IMR-90 (cell line): Measurements from ENCODE around the gene P2RX3. TPM values are rescaled to one million over a fixed set of nuclear protein-coding genes. Genes with fewer than 3 reads are reported as not detected.

Source experiments
- ATAC-seq: fragments of 200-7000 bp; cut with Tn5 transposase; 2 replicates; pipeline ENCODE4 v1.9.1; 2020; ENCODE audit warnings: low read depth, mild to moderate bottlenecking, moderate library complexity
- BruUV-seq: library from RNA; stranded (reverse); fragments of 400-500 nt; replicated peaks from 2 replicates; lab custom pipeline; 2021; lab: Mats Ljungman, UMichigan
- CTCF ChIA-PET: fragments of 300-600 bp; formaldehyde crosslinking; extraction: SDS; loops from one replicate; lab custom pipeline; 2021; ENCODE audit warnings: antibody characterized with exemption; lab: Yijun Ruan, JAX
- POLR2A ChIA-PET: fragments of 300-600 bp; sonication (Branson Sonifier 250); formaldehyde crosslinking; loops from one replicate; lab custom pipeline; 2022; ENCODE audit warnings: antibody characterized with exemption; ENCODE audit not compliant: unreplicated experiment; lab: Charles Lee
- DNase-seq: peaks from one replicate; pipeline ENCODE4 v3.0.0; 2013
- H2AFZ ChIP-seq: replicated peaks from 2 replicates; pipeline ENCODE3; 2013; ENCODE audit warnings: low read length, mild to moderate bottlenecking; ENCODE audit not compliant: poor library complexity
- H2AK5ac ChIP-seq: 2 replicates; pipeline ENCODE4 v1.6.1; 2013; ENCODE audit warnings: low read depth, low read length, inconsistent platforms
- H2AK9ac ChIP-seq: replicated peaks from 2 replicates; pipeline ENCODE3; 2013; ENCODE audit warnings: mild to moderate bottlenecking, low read depth, low read length, moderate library complexity; ENCODE audit not compliant: poor library complexity
- H2BK120ac ChIP-seq: 2 replicates; pipeline ENCODE4 v1.6.1; 2013; ENCODE audit warnings: low read depth, low read length, inconsistent platforms
- H2BK15ac ChIP-seq: 3 replicates; pipeline ENCODE4 v1.6.1; 2013; ENCODE audit warnings: low read depth, low read length, inconsistent platforms
- H2BK20ac ChIP-seq: 2 replicates; pipeline ENCODE4 v1.6.1; 2013; ENCODE audit warnings: low read depth, mild to moderate bottlenecking, inconsistent platforms, low read length, moderate library complexity
- H2BK5ac ChIP-seq: 2 replicates; pipeline ENCODE4 v1.6.1; 2013; ENCODE audit warnings: mild to moderate bottlenecking, low read depth, low read length, inconsistent platforms; ENCODE audit not compliant: poor library complexity, severe bottlenecking
- H3K14ac ChIP-seq: replicated peaks from 2 replicates; pipeline ENCODE4 v1.6.1; 2013; ENCODE audit warnings: low read depth, low read length, inconsistent platforms
- H3K18ac ChIP-seq: 2 replicates; pipeline ENCODE4 v1.6.1; 2013; ENCODE audit warnings: low read depth, low read length, control low read depth
- H3K23ac ChIP-seq: 2 replicates; pipeline ENCODE4 v1.6.1; 2013; ENCODE audit warnings: low read depth, low read length, inconsistent platforms
- H3K27ac ChIP-seq: 2 replicates; pipeline ENCODE4 v1.5.1; 2013; ENCODE audit warnings: mild to moderate bottlenecking, control low read depth, low read length; ENCODE audit not compliant: insufficient read depth
- H3K27me3 ChIP-seq: 2 replicates; pipeline ENCODE4 v1.6.1; 2013; ENCODE audit warnings: low read length; ENCODE audit not compliant: control insufficient read depth, insufficient read depth
- H3K36me3 ChIP-seq: 2 replicates; pipeline ENCODE4 v1.6.1; 2013; ENCODE audit warnings: low read length, mixed read lengths; ENCODE audit not compliant: control insufficient read depth, insufficient read depth
- H3K4ac ChIP-seq: 2 replicates; pipeline ENCODE4 v1.6.1; 2013; ENCODE audit warnings: low read depth, low read length, inconsistent platforms
- H3K4me1 ChIP-seq: 2 replicates; pipeline ENCODE4 v1.6.1; 2013; ENCODE audit warnings: low read length, mixed read lengths; ENCODE audit not compliant: control insufficient read depth, insufficient read depth
- H3K4me2 ChIP-seq: 2 replicates; pipeline ENCODE4 v1.6.1; 2013; ENCODE audit warnings: low read depth, mild to moderate bottlenecking, control low read depth, low read length, moderate library complexity
- H3K4me3 ChIP-seq: 2 replicates; pipeline ENCODE4 v1.5.1; 2013; ENCODE audit warnings: low read depth, mild to moderate bottlenecking, control low read depth, low read length, moderate library complexity; ENCODE audit not compliant: insufficient read depth
- H3K56ac ChIP-seq: 2 replicates; pipeline ENCODE4 v1.6.1; 2013; ENCODE audit warnings: low read length, inconsistent platforms; ENCODE audit not compliant: insufficient read depth; ENCODE audit errors: extremely low read depth
- H3K79me1 ChIP-seq, 2 experiments: 2 replicates each; pipeline ENCODE4 v1.6.1; 2013; ENCODE audit warnings: low read length in 2 of 2, inconsistent platforms in 1 of 2, low read depth in 1 of 2
- H3K9ac ChIP-seq: 2 replicates; pipeline ENCODE4 v1.6.1; 2013; ENCODE audit warnings: low read depth, low read length, control low read depth
- H3K9me1 ChIP-seq: 2 replicates; pipeline ENCODE4 v1.6.1; 2013; ENCODE audit warnings: low read length, inconsistent platforms; ENCODE audit not compliant: insufficient read depth
- H3K9me3 ChIP-seq: 2 replicates; pipeline ENCODE4 v1.6.1; 2013; ENCODE audit warnings: low read length; ENCODE audit not compliant: control insufficient read depth, insufficient read depth
- H4K20me1 ChIP-seq: 2 replicates; pipeline ENCODE4 v1.6.1; 2013; ENCODE audit warnings: low read length, inconsistent platforms; ENCODE audit not compliant: insufficient read depth
- H4K5ac ChIP-seq: 2 replicates; pipeline ENCODE4 v1.6.1; 2013; ENCODE audit warnings: mild to moderate bottlenecking, low read depth, low read length, control low read depth
- H4K8ac ChIP-seq, 2 experiments: 2 replicates each; pipeline ENCODE4 v1.6.1; 2013; ENCODE audit warnings: low read depth in 2 of 2, low read length in 2 of 2, control low read depth in 1 of 2, inconsistent platforms in 1 of 2
- H4K91ac ChIP-seq: 2 replicates; pipeline ENCODE4 v1.6.1; 2013; ENCODE audit warnings: low read depth, low read length, inconsistent platforms; ENCODE audit not compliant: insufficient read depth
- RCOR1 ChIP-seq: IDR thresholded peaks from 2 replicates; pipeline ENCODE4 v1.6.1; 2012; ENCODE audit warnings: mild to moderate bottlenecking, low read length, improper control_type of control experiment; ENCODE audit not compliant: insufficient replicate concordance
- WGBS, 2 experiments: methylation state at CpG; one replicate each; pipeline versions ENCODE4 v1.1.5 to v1.1.7; 2013; ENCODE audit warnings: missing lambda C conversion rate in 2 of 2; ENCODE audit not compliant: insufficient read length in 1 of 2; ENCODE audit errors: extremely low coverage in 2 of 2; 5-methylcytosine and 5-hydroxymethylcytosine counted together
- dilution Hi-C: fragments of 300-500 bp; cut with HindIII; formaldehyde crosslinking; loops from one replicate; pipeline ENCODE4 v1.14.3; 2018; ENCODE audit warnings: low sequenced_read_pairs; ENCODE audit not compliant: unreplicated experiment
- in situ Hi-C: fragments of 300-500 bp; cut with MboI; formaldehyde crosslinking; loops from 3 replicates; pipeline ENCODE4 v1.14.3; 2019; ENCODE audit warnings: low sequenced_read_pairs, inconsistent platforms, mixed read lengths
- intact Hi-C: fragments of 100-400 bp; cut with micrococcal nuclease; formaldehyde crosslinking; loops from 2 replicates; pipeline ENCODE4 v1.10.0; 2022
- polyA plus RNA-seq, 3 experiments: library from polyadenylated mRNA; depleted of rRNA; stranded (reverse); fragments of >200 nt; gene quantifications; 2 replicates each; pipeline ENCODE4 v1.2.3, GENCODE V29; 2012; ENCODE audit warnings: low replicate concordance in 1 of 3
- total RNA-seq: library from RNA; depleted of rRNA; stranded (reverse); fragments of >200 nt; gene quantifications from 2 replicates; pipeline ENCODE4 v1.2.3, GENCODE V29; 2012
- TF ChIP-seq, protein P1 (sequence below): conservative IDR thresholded peaks from 2 replicates; pipeline ENCODE4 v1.5.1; 2012; ENCODE audit warnings: mild to moderate bottlenecking, low read depth, low read length, improper control_type of control experiment

The P2RX3 gene
- total and polyA plus RNA-seq, 2 of the 4 experiments (the other 2 are of a cell fraction), result not detected

DNA sequence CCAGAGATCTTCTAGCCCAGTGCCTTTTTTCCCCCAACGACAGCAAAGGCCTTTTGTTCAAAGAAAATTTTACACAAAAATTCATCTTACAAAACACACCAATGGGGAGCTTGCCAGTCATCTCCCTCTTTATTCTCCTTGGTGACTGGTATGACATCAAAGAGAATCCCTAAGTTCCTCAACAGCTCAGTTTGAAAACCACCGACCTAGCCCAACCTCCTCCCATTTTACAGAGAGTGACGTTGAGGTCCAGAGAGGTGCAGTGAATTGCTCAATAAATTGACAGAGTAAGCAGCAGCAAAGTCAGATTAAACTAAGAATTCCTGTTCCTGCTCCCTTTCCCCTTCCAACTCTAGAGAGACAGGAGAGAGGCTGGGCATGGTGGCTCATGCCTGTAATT lies 81.0 kb downstream of the P2RX3 start:
- dilution Hi-C loops, result no loop called here
- CTCF ChIA-PET, result interaction anchor here (1.3 kb wide), 1 partner anchor 38 kb away, joined by 3 read pairs; no protein-coding TSS in a partner anchor
- ATAC-seq, result no peak

More for the DNA sequence above, 81.0 kb downstream of the P2RX3 start:
- Histone ChIP-seq H3K9me1 (peaks cover 2% of the 10 kb centered on the region; the same call in 1 of the 2 replicates), H3K9ac (no peak overlapping the region), H4K5ac (no peak overlapping the region), H3K18ac (no peak overlapping the region), H3K27me3 (no peaks in the 10 kb centered on the region), H2AK5ac (no peak overlapping the region), H3K79me1 (peaks cover 0 to 3% of the 10 kb centered on the region in 2 experiments; a peak in 1 of 4 replicates), H3K4me1 (no peaks in the 10 kb centered on the region), H2AK9ac (no peak overlapping the region), H2BK15ac (no peak overlapping the region), H3K14ac (no peak overlapping the region), H4K91ac (no peak overlapping the region), H3K4me3 (no peak overlapping the region), H2BK5ac (no peak overlapping the region), H3K23ac (no peak overlapping the region), H4K8ac (no peak overlapping the region), H3K36me3 (peaks cover 26% of the 10 kb centered on the region), H3K4me2 (no peak overlapping the region), H3K9me3 (no peaks in the 10 kb centered on the region), H3K56ac (no peak overlapping the region), H3K4ac (no peak overlapping the region), H3K27ac (no peak overlapping the region), H2BK20ac (no peak overlapping the region), H2AFZ (no peak overlapping the region), H4K20me1 (no peaks in the 10 kb centered on the region), H2BK120ac (no peak overlapping the region)
- WGBS, 2 experiments, result 100% methylated on average over 1 of the region's 3 CpGs; no CpG with 5 or more reads in 1 of the 2 experiments
- POLR2A ChIA-PET, result no interaction called here
- no peak for DNase-seq
- intact Hi-C loops, result no loop called here
- TF ChIP-seq, protein P1, sequence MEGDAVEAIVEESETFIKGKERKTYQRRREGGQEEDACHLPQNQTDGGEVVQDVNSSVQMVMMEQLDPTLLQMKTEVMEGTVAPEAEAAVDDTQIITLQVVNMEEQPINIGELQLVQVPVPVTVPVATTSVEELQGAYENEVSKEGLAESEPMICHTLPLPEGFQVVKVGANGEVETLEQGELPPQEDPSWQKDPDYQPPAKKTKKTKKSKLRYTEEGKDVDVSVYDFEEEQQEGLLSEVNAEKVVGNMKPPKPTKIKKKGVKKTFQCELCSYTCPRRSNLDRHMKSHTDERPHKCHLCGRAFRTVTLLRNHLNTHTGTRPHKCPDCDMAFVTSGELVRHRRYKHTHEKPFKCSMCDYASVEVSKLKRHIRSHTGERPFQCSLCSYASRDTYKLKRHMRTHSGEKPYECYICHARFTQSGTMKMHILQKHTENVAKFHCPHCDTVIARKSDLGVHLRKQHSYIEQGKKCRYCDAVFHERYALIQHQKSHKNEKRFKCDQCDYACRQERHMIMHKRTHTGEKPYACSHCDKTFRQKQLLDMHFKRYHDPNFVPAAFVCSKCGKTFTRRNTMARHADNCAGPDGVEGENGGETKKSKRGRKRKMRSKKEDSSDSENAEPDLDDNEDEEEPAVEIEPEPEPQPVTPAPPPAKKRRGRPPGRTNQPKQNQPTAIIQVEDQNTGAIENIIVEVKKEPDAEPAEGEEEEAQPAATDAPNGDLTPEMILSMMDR, result no peak
- TF ChIP-seq RCOR1, result no peak
- in situ Hi-C loops, result no loop called here
- BruUV-seq, result no TSS peak
